GM12878 (cell line): ENCODE measurements around the gene B3GALT4. TPM values are rescaled to one million over a fixed set of nuclear protein-coding genes. Genes with fewer than 3 reads are reported as not detected.

ENCODE experiments used
- BACH1 ChIP-seq: fragments of 450-650 bp; IDR thresholded peaks from 2 replicates; pipeline ENCODE4 v1.6.1; 2017; ENCODE audit warnings: mild to moderate bottlenecking, borderline replicate concordance
- BCL3 ChIP-seq: IDR thresholded peaks from 2 replicates; pipeline ENCODE4 v1.6.1; 2011; ENCODE audit warnings: borderline replicate concordance, low read depth, mild to moderate bottlenecking, moderate library complexity, low read length; ENCODE audit not compliant: insufficient read depth, poor library complexity, severe bottlenecking
- ETV6 ChIP-seq, 2 experiments: fragments of 450-650 bp in 1 of 2; IDR thresholded peaks in 1 of 2; conservative IDR thresholded peaks in 1 of 2; 2 replicates each; pipeline ENCODE4 v1.6.1; 2014; ENCODE audit warnings: antibody characterized with exemption in 1 of 2, borderline replicate concordance in 1 of 2, low read depth in 1 of 2, mild to moderate bottlenecking in 1 of 2, moderate library complexity in 1 of 2
- FOXM1 ChIP-seq: IDR thresholded peaks from 2 replicates; pipeline ENCODE4 v1.6.1; 2012; ENCODE audit warnings: low read depth, mild to moderate bottlenecking, inconsistent platforms, low read length, moderate library complexity
- HDAC2 ChIP-seq: fragments of 200-600 bp; sonication (generic); IDR thresholded peaks from 2 replicates; pipeline ENCODE4 v1.6.1; 2017
- HSF1 ChIP-seq: fragments of 150-350 bp; IDR thresholded peaks from 2 replicates; pipeline ENCODE4 v1.6.1; 2014; ENCODE audit warnings: mild to moderate bottlenecking, low read depth, low read length
- IRF3 ChIP-seq: fragments of 450-650 bp; IDR thresholded peaks from 2 replicates; pipeline ENCODE4 v1.6.1; 2014; ENCODE audit warnings: mild to moderate bottlenecking
- KDM1A ChIP-seq: fragments of 200-600 bp; sonication (generic); IDR thresholded peaks from 2 replicates; pipeline ENCODE4 v1.6.1; 2016; ENCODE audit warnings: borderline replicate concordance
- MYC ChIP-seq: IDR thresholded peaks from 2 replicates; pipeline ENCODE4 v1.6.1; 2011; ENCODE audit warnings: mild to moderate bottlenecking, low read length, moderate library complexity, inconsistent platforms; ENCODE audit not compliant: insufficient read depth, insufficient replicate concordance, insufficient read length, severe bottlenecking
- NFIC ChIP-seq: IDR thresholded peaks from 2 replicates; pipeline ENCODE4 v1.6.1; 2012; ENCODE audit warnings: low read depth, mild to moderate bottlenecking, inconsistent platforms, low read length, moderate library complexity
- NFYB ChIP-seq: IDR thresholded peaks from 2 replicates; pipeline ENCODE4 v1.6.1; 2011; ENCODE audit warnings: low read depth, mild to moderate bottlenecking, low read length, improper control_type of control experiment, moderate library complexity; ENCODE audit not compliant: insufficient read depth
- NKRF ChIP-seq: fragments of 450-650 bp; conservative IDR thresholded peaks from 2 replicates; pipeline ENCODE4 v1.6.1; 2017; ENCODE audit warnings: mild to moderate bottlenecking, moderate library complexity
- NR2C2 ChIP-seq: IDR thresholded peaks from 2 replicates; pipeline ENCODE4 v1.6.1; 2011; ENCODE audit warnings: borderline replicate concordance, low read depth; ENCODE audit not compliant: control insufficient read depth, insufficient read length
- PBX3 ChIP-seq: IDR thresholded peaks from 2 replicates; pipeline ENCODE4 v1.6.1; 2011; ENCODE audit warnings: mild to moderate bottlenecking, low read depth, low read length, moderate library complexity; ENCODE audit not compliant: insufficient replicate concordance
- RUNX3 ChIP-seq: IDR thresholded peaks from 2 replicates; pipeline ENCODE4 v1.6.1; 2012; ENCODE audit warnings: low read length, inconsistent platforms
- SREBF2 ChIP-seq: IDR thresholded peaks from 2 replicates; pipeline ENCODE4 v1.6.1; 2012; ENCODE audit warnings: mild to moderate bottlenecking, low read length
- ZBTB11 ChIP-seq: fragments of 450-650 bp; formaldehyde crosslinking; IDR thresholded peaks from 2 replicates; pipeline ENCODE4 v1.5.0; 2022; ENCODE audit warnings: mild to moderate bottlenecking, missing genetic modification characterization
- polyA plus RNA-seq, 11 experiments: library from polyadenylated mRNA; depleted of rRNA in 4 of 11; unstranded in 6 of 11; stranded (reverse) in 5 of 11; fragments of >200 nt; fragmentation: Nextera tagmentation in 4 of 11; fragmentation: Illumina TruSeq in 1 of 11; extraction: Ambion mirVana in 4 of 11; extraction: Trizol in 1 of 11; gene quantifications; 1 replicate in 1 of 11; 2 replicates in 10 of 11; pipeline versions ENCODE4 v1.2.1 to v1.2.3, GENCODE V29; 2011 to 2016; ENCODE audit warnings: inconsistent platforms in 2 of 11, missing spikeins in 2 of 11, low read depth in 1 of 11
- total RNA-seq, 4 experiments: library from RNA; depleted of rRNA in 3 of 4; stranded (reverse); fragments of >200 nt in 3 of 4; fragmentation: Illumina TruSeq in 1 of 4; extraction: Trizol in 1 of 4; gene quantifications; 2 replicates each; pipeline versions ENCODE4 v1.2.1 to v1.2.3, GENCODE V29; 2013 to 2021

Gene B3GALT4
- total and polyA plus RNA-seq, 10 of the 15 experiments (the other 5 are each of a cell fraction or from before 2014, with no cell fraction given), result 0.27 to 8.2 (median 2.6) TPM

GRCh38 chr6:33313709-33314514, 37.0 kb downstream of the B3GALT4 start, which contains the start of gene TAPBP (continued):
- TF ChIP-seq FOXM1 (peak; percentile 37; the same call in 1 of the 2 replicates), IRF3 (no peak), NFYB (no peak), ETV6 (conservative IDR thresholded peaks at IDR 0.05 in 1 of 2, IDR thresholded peaks at IDR 0.05 in 1 of 2; ENCODE audit: borderline replicate concordance in 1 of 2, low read depth in 1 of 2) (peak in 1 of 2 experiments; percentile 56; a peak in 1 of 4 replicates), NR2C2 (no peak), KDM1A (no peak), NKRF (peak; percentile 75), BACH1 (peak; percentile 60; the same call in 1 of the 2 replicates), NFIC (no peak; the same call in 1 of the 2 replicates), MYC (no peak), HSF1 (no peak), HDAC2 (no peak), SREBF2 (no peak), RUNX3 (peak; percentile 76), PBX3 (no peak), ZBTB11 (CRISPR knock-in tag) (no peak), BCL3 (peak; percentile 75)
